ENCODE measurements around the gene SLC19A2. TPM values are rescaled to one million over a fixed set of nuclear protein-coding genes. Genes with fewer than 3 reads are reported as not detected.

Gene SLC19A2, protein sequence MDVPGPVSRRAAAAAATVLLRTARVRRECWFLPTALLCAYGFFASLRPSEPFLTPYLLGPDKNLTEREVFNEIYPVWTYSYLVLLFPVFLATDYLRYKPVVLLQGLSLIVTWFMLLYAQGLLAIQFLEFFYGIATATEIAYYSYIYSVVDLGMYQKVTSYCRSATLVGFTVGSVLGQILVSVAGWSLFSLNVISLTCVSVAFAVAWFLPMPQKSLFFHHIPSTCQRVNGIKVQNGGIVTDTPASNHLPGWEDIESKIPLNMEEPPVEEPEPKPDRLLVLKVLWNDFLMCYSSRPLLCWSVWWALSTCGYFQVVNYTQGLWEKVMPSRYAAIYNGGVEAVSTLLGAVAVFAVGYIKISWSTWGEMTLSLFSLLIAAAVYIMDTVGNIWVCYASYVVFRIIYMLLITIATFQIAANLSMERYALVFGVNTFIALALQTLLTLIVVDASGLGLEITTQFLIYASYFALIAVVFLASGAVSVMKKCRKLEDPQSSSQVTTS
- 8.3 and 11.4 TPM in 2 replicates for total RNA-seq

DNA sequence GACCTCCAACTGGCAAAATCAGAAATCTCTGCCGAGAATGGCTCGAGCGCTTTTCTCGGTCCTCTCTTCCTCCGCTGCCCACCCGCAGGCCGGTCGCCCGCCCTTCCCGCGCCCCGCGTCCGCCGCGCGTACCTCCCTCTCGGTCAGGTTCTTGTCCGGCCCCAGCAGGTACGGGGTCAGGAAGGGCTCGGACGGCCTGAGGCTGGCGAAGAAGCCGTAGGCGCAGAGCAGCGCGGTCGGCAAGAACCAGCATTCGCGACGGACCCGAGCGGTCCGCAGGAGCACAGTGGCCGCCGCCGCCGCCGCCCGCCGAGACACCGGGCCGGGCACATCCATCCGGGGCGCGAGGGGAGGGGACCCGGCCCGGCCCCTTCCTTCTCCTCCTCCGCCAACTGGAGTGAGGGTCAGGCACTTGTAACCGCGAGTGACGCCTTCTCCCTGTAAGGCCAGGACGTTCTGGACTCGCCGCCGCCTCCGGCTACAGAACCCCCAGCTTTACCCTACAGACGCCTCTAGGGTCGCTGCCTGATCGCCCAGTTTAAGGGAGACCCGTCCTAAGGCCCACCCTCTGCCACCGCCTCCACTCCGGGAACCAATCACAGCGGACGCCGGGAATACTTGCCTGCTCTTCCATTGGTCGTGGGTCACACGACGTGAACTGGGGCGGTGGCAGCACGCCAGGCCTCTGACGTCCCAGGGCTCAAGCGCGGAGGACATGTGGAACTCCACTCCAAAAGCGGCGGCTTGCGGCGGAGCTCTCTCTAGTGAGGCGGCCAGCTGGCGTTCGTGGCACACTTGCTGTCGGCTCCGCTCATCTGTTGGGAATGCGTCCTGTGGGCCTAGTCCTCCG lies at the start of gene SLC19A2:
Gene SLC19A2 (minus strand): TSS at position 514 of the 850 bp plus-strand sequence. CDS start 178 bp downstream, at position 336.

DNA sequence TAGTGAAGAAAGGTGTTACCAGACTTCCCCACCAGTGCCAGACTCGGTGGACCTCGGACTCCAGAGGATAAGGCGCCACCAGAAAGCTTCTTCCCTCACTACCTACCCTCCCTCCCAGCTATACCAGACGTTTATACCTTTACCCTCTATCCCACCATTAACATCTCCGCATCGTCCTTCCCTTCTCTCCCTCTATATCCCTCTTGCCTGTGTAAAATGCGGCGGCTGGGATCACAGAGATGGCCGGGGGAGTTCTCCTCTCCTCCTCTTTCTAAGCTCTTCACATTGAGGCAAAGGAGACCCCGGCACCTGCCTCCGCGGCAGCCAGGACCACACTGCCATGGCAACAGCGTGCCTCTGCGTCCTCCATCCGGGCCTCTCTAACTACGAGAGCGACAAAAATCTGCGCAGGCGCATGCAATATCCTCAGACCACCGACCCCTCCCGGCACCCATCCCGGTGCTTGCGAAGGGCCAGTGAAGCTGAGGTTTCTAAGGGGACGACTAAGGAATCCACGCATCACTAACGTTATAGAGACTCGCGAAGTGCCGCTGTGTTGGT lies 58.6 kb downstream of the SLC19A2 start, which contains the start of gene CCDC181:
Gene CCDC181 (minus strand): TSS at position 394 of the 561 bp plus-strand sequence. CDS start 2,547 bp downstream, outside the sequence.

Other genes starting within 250 kb of the SLC19A2 start
- gene NME7, start 118.1 kb downstream of the SLC19A2 start, total RNA-seq: 31.2 and 44.3 TPM in 2 replicates
- gene BLZF1, start 117.7 kb downstream of the SLC19A2 start, total RNA-seq: 40.5 and 44.6 TPM in 2 replicates
- gene CCDC181, start 58.5 kb downstream of the SLC19A2 start, total RNA-seq: 1.2 and 2.0 TPM in 2 replicates
- gene F5, start 100.5 kb upstream of the SLC19A2 start, total RNA-seq: not detected in 2 replicates
- gene SELP, start 144.2 kb upstream of the SLC19A2 start, total RNA-seq: not detected in 2 replicates
- gene SELL, start 225.7 kb upstream of the SLC19A2 start, total RNA-seq: under 0.01 and 0.12 TPM in 2 replicates
- not detected in 2 replicates for gene SELE, start 248.1 kb upstream of the SLC19A2 start, total RNA-seq

Data from uterine smooth muscle cell (primary cell).